Transverse colon (tissue), 4 donors: ENCODE data around the gene LMO7.

Experiments used
- EP300 ChIP-seq: sonication (generic); formaldehyde crosslinking; IDR thresholded peaks from one replicate; pipeline ENCODE4 v1.6.1; 2017; ENCODE audit warnings: antibody characterized with exemption, low read depth
- POLR2A ChIP-seq: fragments of 450-650 bp; IDR thresholded peaks from one replicate; pipeline ENCODE4 v1.6.1; 2016; ENCODE audit warnings: antibody characterized with exemption, mild to moderate bottlenecking, moderate library complexity
- POLR2AphosphoS5 ChIP-seq, 3 donors: sonication (generic); formaldehyde crosslinking; IDR thresholded peaks; one replicate each; pipeline ENCODE4 v1.6.1; 2016; ENCODE audit warnings: antibody characterized with exemption in 3 of 3
- TF ChIP-seq, protein P1 (sequence below), 5 experiments: fragments of 200-600 bp in 3 of 5; fragments of 450-650 bp in 2 of 5; sonication (generic) in 3 of 5; IDR thresholded peaks; 1 replicate in 2 of 5; 2 replicates in 3 of 5; pipeline ENCODE4 v1.5.1; 2016 to 2017; ENCODE audit warnings: antibody characterized with exemption in 5 of 5, inconsistent platforms in 3 of 5, mild to moderate bottlenecking in 2 of 5, moderate library complexity in 1 of 5

DNA sequence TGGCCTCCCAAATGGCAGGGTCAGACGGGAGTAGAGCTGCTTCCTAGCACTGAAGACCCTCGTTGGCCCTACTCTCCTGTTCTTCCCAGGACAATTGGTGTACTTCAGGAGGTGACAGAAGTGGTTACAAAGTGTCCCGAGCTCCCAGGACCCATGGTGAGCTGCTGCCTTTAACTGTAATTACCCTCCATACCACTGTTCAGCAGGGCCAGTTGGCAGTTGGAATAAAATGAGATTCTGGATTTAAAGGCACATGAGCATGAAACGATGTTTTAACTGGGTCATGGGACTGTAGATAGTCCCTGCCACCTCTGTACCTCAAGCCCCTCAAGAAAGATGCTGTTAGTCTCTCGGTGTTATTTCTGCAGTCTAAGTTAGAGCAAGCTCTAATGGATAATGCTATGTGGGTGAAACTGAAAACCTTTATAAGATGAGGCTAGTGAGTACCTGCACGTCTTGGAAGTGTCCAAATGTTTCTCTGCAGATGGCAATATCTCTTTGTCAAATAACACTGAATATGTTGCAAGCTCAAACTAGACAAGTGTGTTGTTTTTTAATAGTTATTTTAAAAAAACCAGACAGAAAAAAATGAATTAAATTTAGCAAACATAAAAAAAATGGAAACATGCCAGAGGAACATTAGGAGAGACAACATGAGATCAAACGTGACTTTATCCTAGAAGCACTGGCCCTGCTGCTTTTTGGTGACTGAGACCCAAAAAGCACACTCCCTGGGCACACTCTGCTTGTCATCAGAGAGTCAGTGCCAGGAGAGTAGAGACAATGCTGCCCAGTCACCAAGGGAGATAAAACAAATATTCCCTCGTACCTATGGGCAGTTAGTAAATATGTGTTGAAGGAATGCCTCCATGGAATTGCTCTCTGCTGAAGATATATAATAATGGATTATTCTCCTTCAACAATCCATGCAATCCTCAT is 266.3 kb downstream of the LMO7 start:
- TF ChIP-seq, protein P1, sequence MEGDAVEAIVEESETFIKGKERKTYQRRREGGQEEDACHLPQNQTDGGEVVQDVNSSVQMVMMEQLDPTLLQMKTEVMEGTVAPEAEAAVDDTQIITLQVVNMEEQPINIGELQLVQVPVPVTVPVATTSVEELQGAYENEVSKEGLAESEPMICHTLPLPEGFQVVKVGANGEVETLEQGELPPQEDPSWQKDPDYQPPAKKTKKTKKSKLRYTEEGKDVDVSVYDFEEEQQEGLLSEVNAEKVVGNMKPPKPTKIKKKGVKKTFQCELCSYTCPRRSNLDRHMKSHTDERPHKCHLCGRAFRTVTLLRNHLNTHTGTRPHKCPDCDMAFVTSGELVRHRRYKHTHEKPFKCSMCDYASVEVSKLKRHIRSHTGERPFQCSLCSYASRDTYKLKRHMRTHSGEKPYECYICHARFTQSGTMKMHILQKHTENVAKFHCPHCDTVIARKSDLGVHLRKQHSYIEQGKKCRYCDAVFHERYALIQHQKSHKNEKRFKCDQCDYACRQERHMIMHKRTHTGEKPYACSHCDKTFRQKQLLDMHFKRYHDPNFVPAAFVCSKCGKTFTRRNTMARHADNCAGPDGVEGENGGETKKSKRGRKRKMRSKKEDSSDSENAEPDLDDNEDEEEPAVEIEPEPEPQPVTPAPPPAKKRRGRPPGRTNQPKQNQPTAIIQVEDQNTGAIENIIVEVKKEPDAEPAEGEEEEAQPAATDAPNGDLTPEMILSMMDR (IDR thresholded peaks at IDR 0.05) = no peak
- TF ChIP-seq POLR2A (no peak), POLR2AphosphoS5 (IDR thresholded peaks at IDR 0.05) (no peak), EP300 (no peak)
